ENCODE data around the gene ASGR1.
A peak's percentile ranks its signal among the peaks of the same experiment; 100 is the strongest.

DNA sequence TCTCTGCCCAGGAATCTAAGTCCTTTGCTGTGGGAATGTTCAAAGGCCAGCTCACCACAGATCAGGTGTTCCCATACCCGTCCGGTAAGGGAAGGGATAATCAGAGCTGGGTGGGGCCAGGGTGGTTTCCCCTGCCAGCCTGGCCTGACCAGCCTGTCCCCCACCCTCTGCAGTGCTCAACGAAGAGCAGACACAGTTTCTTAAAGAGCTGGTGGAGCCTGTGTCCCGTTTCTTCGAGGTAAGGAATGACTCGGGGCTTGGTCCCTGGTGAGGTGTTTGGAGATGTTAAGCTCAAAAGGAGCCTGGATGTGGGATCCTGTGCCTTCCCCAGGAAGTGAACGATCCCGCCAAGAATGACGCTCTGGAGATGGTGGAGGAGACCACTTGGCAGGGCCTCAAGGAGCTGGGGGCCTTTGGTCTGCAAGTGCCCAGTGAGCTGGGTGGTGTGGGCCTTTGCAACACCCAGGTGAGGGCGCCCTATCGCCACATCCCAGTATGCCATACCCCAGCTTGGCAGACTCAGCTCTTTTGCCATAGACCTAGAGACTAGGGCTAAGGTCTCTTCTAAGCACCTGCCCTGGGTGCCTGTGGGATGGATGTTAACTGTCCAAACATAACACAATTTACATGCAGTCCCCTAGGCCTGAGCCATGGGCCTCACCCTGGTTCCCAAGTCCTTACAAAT is 41.6 kb upstream of the ASGR1 start:
- no peak for TF ChIP-seq YY1 (IDR thresholded peaks at IDR 0.05)
- TF ChIP-seq, protein P1, sequence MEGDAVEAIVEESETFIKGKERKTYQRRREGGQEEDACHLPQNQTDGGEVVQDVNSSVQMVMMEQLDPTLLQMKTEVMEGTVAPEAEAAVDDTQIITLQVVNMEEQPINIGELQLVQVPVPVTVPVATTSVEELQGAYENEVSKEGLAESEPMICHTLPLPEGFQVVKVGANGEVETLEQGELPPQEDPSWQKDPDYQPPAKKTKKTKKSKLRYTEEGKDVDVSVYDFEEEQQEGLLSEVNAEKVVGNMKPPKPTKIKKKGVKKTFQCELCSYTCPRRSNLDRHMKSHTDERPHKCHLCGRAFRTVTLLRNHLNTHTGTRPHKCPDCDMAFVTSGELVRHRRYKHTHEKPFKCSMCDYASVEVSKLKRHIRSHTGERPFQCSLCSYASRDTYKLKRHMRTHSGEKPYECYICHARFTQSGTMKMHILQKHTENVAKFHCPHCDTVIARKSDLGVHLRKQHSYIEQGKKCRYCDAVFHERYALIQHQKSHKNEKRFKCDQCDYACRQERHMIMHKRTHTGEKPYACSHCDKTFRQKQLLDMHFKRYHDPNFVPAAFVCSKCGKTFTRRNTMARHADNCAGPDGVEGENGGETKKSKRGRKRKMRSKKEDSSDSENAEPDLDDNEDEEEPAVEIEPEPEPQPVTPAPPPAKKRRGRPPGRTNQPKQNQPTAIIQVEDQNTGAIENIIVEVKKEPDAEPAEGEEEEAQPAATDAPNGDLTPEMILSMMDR (IDR thresholded peaks at IDR 0.05; ENCODE audit: low read depth, low read length, missing input control), result no peak
- TF ChIP-seq RAD21 (IDR thresholded peaks at IDR 0.05), result peak; percentile 59 to 69
- TF ChIP-seq FOXA1 (IDR thresholded peaks at IDR 0.05), result no peak
- TF ChIP-seq, protein P2, sequence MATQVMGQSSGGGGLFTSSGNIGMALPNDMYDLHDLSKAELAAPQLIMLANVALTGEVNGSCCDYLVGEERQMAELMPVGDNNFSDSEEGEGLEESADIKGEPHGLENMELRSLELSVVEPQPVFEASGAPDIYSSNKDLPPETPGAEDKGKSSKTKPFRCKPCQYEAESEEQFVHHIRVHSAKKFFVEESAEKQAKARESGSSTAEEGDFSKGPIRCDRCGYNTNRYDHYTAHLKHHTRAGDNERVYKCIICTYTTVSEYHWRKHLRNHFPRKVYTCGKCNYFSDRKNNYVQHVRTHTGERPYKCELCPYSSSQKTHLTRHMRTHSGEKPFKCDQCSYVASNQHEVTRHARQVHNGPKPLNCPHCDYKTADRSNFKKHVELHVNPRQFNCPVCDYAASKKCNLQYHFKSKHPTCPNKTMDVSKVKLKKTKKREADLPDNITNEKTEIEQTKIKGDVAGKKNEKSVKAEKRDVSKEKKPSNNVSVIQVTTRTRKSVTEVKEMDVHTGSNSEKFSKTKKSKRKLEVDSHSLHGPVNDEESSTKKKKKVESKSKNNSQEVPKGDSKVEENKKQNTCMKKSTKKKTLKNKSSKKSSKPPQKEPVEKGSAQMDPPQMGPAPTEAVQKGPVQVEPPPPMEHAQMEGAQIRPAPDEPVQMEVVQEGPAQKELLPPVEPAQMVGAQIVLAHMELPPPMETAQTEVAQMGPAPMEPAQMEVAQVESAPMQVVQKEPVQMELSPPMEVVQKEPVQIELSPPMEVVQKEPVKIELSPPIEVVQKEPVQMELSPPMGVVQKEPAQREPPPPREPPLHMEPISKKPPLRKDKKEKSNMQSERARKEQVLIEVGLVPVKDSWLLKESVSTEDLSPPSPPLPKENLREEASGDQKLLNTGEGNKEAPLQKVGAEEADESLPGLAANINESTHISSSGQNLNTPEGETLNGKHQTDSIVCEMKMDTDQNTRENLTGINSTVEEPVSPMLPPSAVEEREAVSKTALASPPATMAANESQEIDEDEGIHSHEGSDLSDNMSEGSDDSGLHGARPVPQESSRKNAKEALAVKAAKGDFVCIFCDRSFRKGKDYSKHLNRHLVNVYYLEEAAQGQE (IDR thresholded peaks at IDR 0.05), result no peak
- TF ChIP-seq, protein P3, sequence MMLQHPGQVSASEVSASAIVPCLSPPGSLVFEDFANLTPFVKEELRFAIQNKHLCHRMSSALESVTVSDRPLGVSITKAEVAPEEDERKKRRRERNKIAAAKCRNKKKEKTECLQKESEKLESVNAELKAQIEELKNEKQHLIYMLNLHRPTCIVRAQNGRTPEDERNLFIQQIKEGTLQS (IDR thresholded peaks at IDR 0.05), result peak; percentile 13
